HL-60 (cell line): ENCODE data around the gene SH3D19.

ENCODE experiments used
- CTCF ChIP-seq: IDR thresholded peaks from one replicate; pipeline ENCODE4 v1.5.1; 2011; ENCODE audit warnings: low read length, control low read depth, inconsistent platforms; ENCODE audit not compliant: insufficient read depth
- SPI1 ChIP-seq: IDR thresholded peaks from 2 replicates; pipeline ENCODE4 v1.6.1; 2012; ENCODE audit warnings: low read depth, mild to moderate bottlenecking, borderline replicate concordance

DNA sequence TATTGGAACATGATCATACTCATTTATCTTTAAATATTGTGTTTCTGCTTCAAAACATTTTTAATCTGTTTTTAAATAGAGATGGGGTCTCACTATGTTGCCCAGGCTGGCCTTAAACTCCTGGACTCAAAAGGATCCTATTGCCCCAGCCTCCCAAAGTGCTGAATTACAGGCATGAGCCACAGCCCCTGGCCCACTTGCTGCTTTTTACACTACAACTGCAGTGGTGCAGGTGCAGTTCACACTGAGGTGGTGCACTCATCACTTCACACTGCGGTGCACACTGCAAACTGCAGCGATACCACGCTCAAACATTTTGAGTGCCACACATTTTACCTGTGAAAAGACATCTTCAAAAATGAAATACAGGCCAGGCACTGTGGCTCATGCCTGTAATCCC is 215.2 kb downstream of the SH3D19 start:
- TF ChIP-seq CTCF (no peak), SPI1 (no peak)
